Measurements from ENCODE around the gene OPHN1.

DNA sequence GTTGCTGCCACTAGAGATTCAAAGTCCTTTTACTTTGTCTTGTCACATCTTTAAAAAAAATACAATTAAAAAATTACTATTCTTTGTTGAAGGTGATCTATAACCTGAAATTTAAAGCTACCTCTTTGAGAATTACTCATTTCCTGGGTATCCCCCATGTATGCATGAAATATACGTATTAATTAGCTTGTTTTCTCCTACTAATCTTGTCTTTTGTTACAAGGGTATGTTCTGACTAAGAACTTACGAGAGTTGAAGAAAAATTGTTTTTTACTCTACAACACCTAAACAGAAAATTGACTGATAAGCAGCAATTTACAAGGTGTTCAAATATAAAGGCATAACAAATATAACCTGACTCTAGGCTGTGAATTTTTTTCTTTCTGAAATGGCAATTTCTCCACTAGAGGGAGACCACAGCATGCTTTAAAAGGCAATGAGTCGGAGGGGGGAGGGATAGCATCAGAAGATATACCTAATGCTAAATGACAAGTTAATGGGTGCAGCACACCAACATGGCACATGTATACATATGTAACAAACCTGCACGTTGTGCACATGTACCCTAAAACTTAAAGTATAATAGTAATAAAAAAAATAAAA is 249.6 kb downstream of the OPHN1 start:
- TF ChIP-seq POLR2A (IDR thresholded peaks at IDR 0.05) (no peak), CTCF (IDR thresholded peaks at IDR 0.05) (peak in 3 of 6 experiments; percentile 33 to 43 (median 38))
